Panc1 (cell line): ENCODE results near the gene CLDN16. TPM values are rescaled to one million over a fixed set of nuclear protein-coding genes. Genes with fewer than 3 reads are reported as not detected.

ENCODE experiments used
- ATAC-seq: fragments of 200-7000 bp; cut with Tn5 transposase; 2 replicates; pipeline ENCODE4 v1.9.1; 2020; ENCODE audit warnings: mild to moderate bottlenecking, moderate library complexity
- BruUV-seq: library from RNA; stranded (reverse); fragments of 400-500 nt; replicated peaks from 2 replicates; lab custom pipeline; 2021; lab: Mats Ljungman, UMichigan
- CTCF ChIA-PET: fragments of 300-600 bp; sonication (Branson Sonifier 250); formaldehyde crosslinking; loops from one replicate; lab custom pipeline; 2022; ENCODE audit warnings: antibody characterized with exemption; lab: Charles Lee
- POLR2A ChIA-PET: fragments of 300-600 bp; sonication (Branson Sonifier 250); formaldehyde crosslinking; loops from one replicate; lab custom pipeline; 2022; ENCODE audit warnings: antibody characterized with exemption; lab: Charles Lee
- DNase-seq: peaks from one replicate; pipeline ENCODE4 v3.0.0-alpha.2; 2010; ENCODE audit warnings: low read depth, low spot score
- H3K27ac ChIP-seq: 2 replicates; pipeline ENCODE4 v1.5.1; 2011; ENCODE audit warnings: mild to moderate bottlenecking, low read length, inconsistent platforms
- H3K27me3 ChIP-seq: fragments of 200-500 bp; sonication (Bioruptor generic); 2 replicates; pipeline ENCODE4 v1.6.0; 2014; ENCODE audit warnings: low read length, inconsistent platforms; ENCODE audit not compliant: control insufficient read depth, insufficient read depth
- H3K36me3 ChIP-seq: fragments of 200-500 bp; sonication (Bioruptor generic); 2 replicates; pipeline ENCODE4 v1.5.1; 2014; ENCODE audit warnings: inconsistent platforms, mild to moderate bottlenecking, low read length, moderate library complexity; ENCODE audit not compliant: control insufficient read depth, insufficient read depth
- H3K4me1 ChIP-seq: 2 replicates; pipeline ENCODE4 v1.5.1; 2011; ENCODE audit warnings: inconsistent platforms, mild to moderate bottlenecking, low read length, moderate library complexity; ENCODE audit not compliant: control insufficient read depth, insufficient read depth
- H3K4me3 ChIP-seq, 2 experiments: 2 replicates each; pipeline ENCODE4 v1.5.1; 2011 to 2012; ENCODE audit warnings: low read depth in 2 of 2, low read length in 2 of 2, mild to moderate bottlenecking in 2 of 2, inconsistent platforms in 1 of 2, moderate library complexity in 1 of 2
- H3K9me3 ChIP-seq: fragments of 200-500 bp; sonication (Bioruptor generic); 2 replicates; pipeline ENCODE4 v1.5.1; 2014; ENCODE audit warnings: low read depth, mild to moderate bottlenecking, inconsistent platforms, low read length, moderate library complexity; ENCODE audit not compliant: control insufficient read depth, insufficient read depth
- CTCF ChIP-seq: fragments of 450-650 bp; IDR thresholded peaks from 2 replicates; pipeline ENCODE4 v1.5.1; 2017; ENCODE audit warnings: mild to moderate bottlenecking
- POLR2AphosphoS5 ChIP-seq: IDR thresholded peaks from 2 replicates; pipeline ENCODE4 v1.6.1; 2012; ENCODE audit warnings: mild to moderate bottlenecking, low read depth, low read length, moderate library complexity
- REST ChIP-seq, 2 experiments: IDR thresholded peaks; 2 replicates each; pipeline ENCODE4 v1.6.1; 2011 to 2012; ENCODE audit warnings: low read depth in 2 of 2, control low read depth in 1 of 2, low read length in 1 of 2, mild to moderate bottlenecking in 1 of 2, moderate library complexity in 1 of 2; ENCODE audit not compliant: insufficient read depth in 1 of 2
- SIN3A ChIP-seq: IDR thresholded peaks from 2 replicates; pipeline ENCODE4 v1.6.1; 2012; ENCODE audit warnings: low read depth, mild to moderate bottlenecking, low read length, moderate library complexity, borderline replicate concordance; ENCODE audit not compliant: insufficient read depth
- TCF7L2 ChIP-seq: IDR thresholded peaks from 2 replicates; pipeline ENCODE4 v1.6.1; 2011; ENCODE audit warnings: mild to moderate bottlenecking, low read depth, low read length, inconsistent platforms
- in situ Hi-C: cut with HindIII; loops from 2 replicates; pipeline ENCODE4 v1.10.0; 2016; ENCODE audit warnings: low sequenced_read_pairs, low pct_unique_long_range_greater_than_20kb
- intact Hi-C: fragments of 100-400 bp; cut with micrococcal nuclease; formaldehyde crosslinking; loops from one replicate; pipeline ENCODE4 v1.10.0; 2022; ENCODE audit not compliant: unreplicated experiment
- total RNA-seq: library from RNA; stranded (reverse); gene quantifications from one replicate; pipeline ENCODE4 v1.2.1, GENCODE V29; 2021; ENCODE audit not compliant: unreplicated experiment

Gene CLDN16
- total RNA-seq, 1 experiment from 2014 or later: not detected

GRCh38 chr3:190375246-190375645, 12.7 kb upstream of the CLDN16 start:
- H3K36me3 ChIP-seq: no peaks in the 10 kb centered on the region
- ChIA-PET CTCF (no interaction called here), POLR2A (interaction anchor here (0.6 kb wide), 1 partner anchor 53 kb away, joined by 3 read pairs; the partner anchor contains the start of gene CLDN1)
- H3K27ac ChIP-seq: no peak overlapping the region
- no peaks in the 10 kb centered on the region for H3K27me3 ChIP-seq
- H3K9me3 ChIP-seq: no peaks in the 10 kb centered on the region
- in situ Hi-C loops: no loop called here
- H3K4me3 ChIP-seq: no peak overlapping the region
- DNase-seq: no peak
- no peak for ATAC-seq
- intact Hi-C loops: no loop called here
- TF ChIP-seq CTCF (no peak), TCF7L2 (no peak)
- BruUV-seq: no TSS peak
- no peaks in the 10 kb centered on the region for H3K4me1 ChIP-seq

- no peaks in the 10 kb centered on the region for H3K27me3 ChIP-seq
- in situ Hi-C loops: no loop called here
- CTCF ChIA-PET: no interaction called here
- BruUV-seq: no TSS peak
- no peaks in the 10 kb centered on the region for H3K4me1 ChIP-seq
- H3K9me3 ChIP-seq: no peaks in the 10 kb centered on the region
- H3K4me3 ChIP-seq: no peak overlapping the region
- ATAC-seq (no peak), DNase-seq (no peak)
- H3K36me3 ChIP-seq: no peaks in the 10 kb centered on the region
- H3K27ac ChIP-seq: no peak overlapping the region
- TF ChIP-seq REST (IDR thresholded peaks at IDR 0.05; ENCODE audit: insufficient read depth in 1 of 2, low read depth in 2 of 2, low read length in 1 of 2) (no peak), TCF7L2 (no peak), CTCF (no peak), SIN3A (no peak), POLR2AphosphoS5 (no peak)
- POLR2A ChIA-PET: interaction anchor here (0.6 kb wide), 1 partner anchor 53 kb away, joined by 3 read pairs; the partner anchor contains the start of gene CLDN1
- intact Hi-C loops: no loop called here
These were observed 12.3 kb upstream of the CLDN16 start for GRCh38 chr3:190375671-190376070.
